Breast epithelium (tissue), 4 donors: ENCODE data around the gene TENM4. TPM values are rescaled to one million over a fixed set of nuclear protein-coding genes. Genes with fewer than 3 reads are reported as not detected.

Experiments used
- DNase-seq, 2 donors: peaks; one replicate each; pipeline ENCODE4 v3.0.0-alpha.2; 2019; ENCODE audit warnings: low spot score in 2 of 2
- H3K27ac ChIP-seq, 2 donors: fragments of 200-600 bp; sonication (generic) in 1 of 2; one replicate each; pipeline ENCODE4 v1.5.1; 2016 to 2019; ENCODE audit warnings: mild to moderate bottlenecking in 1 of 2
- H3K27me3 ChIP-seq, 2 donors: fragments of 200-600 bp; sonication (generic) in 1 of 2; one replicate each; pipeline versions ENCODE4 v1.5.1 to v1.6.0; 2017 to 2019; ENCODE audit warnings: control low read depth in 1 of 2, mild to moderate bottlenecking in 1 of 2
- H3K36me3 ChIP-seq: fragments of 200-600 bp; one replicate; pipeline ENCODE4 v1.5.1; 2019
- H3K4me1 ChIP-seq, 2 donors: fragments of 200-600 bp; sonication (generic); one replicate each; pipeline ENCODE4 v1.5.1; 2016 to 2019; ENCODE audit warnings: control low read depth in 1 of 2
- H3K4me3 ChIP-seq, 3 donors: fragments of 200-600 bp; sonication (generic); 1 replicate in 2 of 3; 2 replicates in 1 of 3; pipeline ENCODE4 v1.5.1; 2016 to 2019; ENCODE audit warnings: mild to moderate bottlenecking in 3 of 3, moderate library complexity in 2 of 3
- H3K9me3 ChIP-seq, 2 donors: fragments of 200-600 bp; sonication (generic) in 1 of 2; one replicate each; pipeline ENCODE4 v1.5.1; 2016 to 2019; ENCODE audit warnings: control low read depth in 1 of 2
- CTCF ChIP-seq, 3 donors: fragments of 450-650 bp; IDR thresholded peaks; one replicate each; pipeline ENCODE4 v1.5.1; 2016 to 2017; ENCODE audit warnings: antibody characterized with exemption in 3 of 3, mild to moderate bottlenecking in 3 of 3, moderate library complexity in 3 of 3
- POLR2A ChIP-seq: fragments of 450-650 bp; IDR thresholded peaks from one replicate; pipeline ENCODE4 v1.6.1; 2016; ENCODE audit warnings: antibody characterized with exemption, mild to moderate bottlenecking, moderate library complexity
- POLR2AphosphoS5 ChIP-seq, 3 donors: sonication (generic); formaldehyde crosslinking; IDR thresholded peaks; one replicate each; pipeline ENCODE4 v1.6.1; 2017; ENCODE audit warnings: antibody characterized with exemption in 3 of 3
- intact Hi-C: fragments of 100-400 bp; cut with DNase I; formaldehyde crosslinking; loops from one replicate; pipeline ENCODE4 v1.15.1; 2023; ENCODE audit warnings: low total_unique reads
- total RNA-seq, 3 donors: library from RNA; depleted of rRNA; stranded (reverse); fragments of >200 nt; gene quantifications; one replicate each; pipeline ENCODE4 v1.1.0, GENCODE V29; 2016

Gene TENM4
- total RNA-seq, 3 donors from 2014 or later, result 0.29 to 7.9 (median 4.8) TPM

- Histone ChIP-seq H3K4me3 (no peak overlapping the region), H3K4me1 (no peaks in the 10 kb centered on the region), H3K9me3 (no peaks in the 10 kb centered on the region), H3K36me3 (no peaks in the 10 kb centered on the region), H3K27me3 (no peaks in the 10 kb centered on the region), H3K27ac (no peak overlapping the region)
- no peak for TF ChIP-seq POLR2A
- TF ChIP-seq CTCF (IDR thresholded peaks at IDR 0.05), result no peak
- no peak for TF ChIP-seq POLR2AphosphoS5 (IDR thresholded peaks at IDR 0.05)
- intact Hi-C loops, result no loop called here
- DNase-seq, result no peak
Observed at GRCh38 chr11:79336797-79337517, 103.9 kb downstream of the TENM4 start.

- no peaks in the 10 kb centered on the region for H3K9me3 ChIP-seq
- intact Hi-C loops, result no loop called here
- no peak for TF ChIP-seq POLR2AphosphoS5 (IDR thresholded peaks at IDR 0.05)
- TF ChIP-seq POLR2A, result no peak
- TF ChIP-seq CTCF (IDR thresholded peaks at IDR 0.05), result no peak
- H3K4me1 ChIP-seq, result no peaks in the 10 kb centered on the region
- no peaks in the 10 kb centered on the region for H3K36me3 ChIP-seq
- H3K4me3 ChIP-seq, result no peak overlapping the region
- DNase-seq, result no peak
- H3K27me3 ChIP-seq, result no peaks in the 10 kb centered on the region
- no peak overlapping the region for H3K27ac ChIP-seq
Observed at GRCh38 chr11:79335681-79336080, 105.1 kb downstream of the TENM4 start.

- no peaks in the 10 kb centered on the region for H3K36me3 ChIP-seq
- TF ChIP-seq POLR2AphosphoS5 (IDR thresholded peaks at IDR 0.05), result no peak
- TF ChIP-seq CTCF (IDR thresholded peaks at IDR 0.05), result no peak
- TF ChIP-seq POLR2A, result no peak
- no peaks in the 10 kb centered on the region for H3K27me3 ChIP-seq
- H3K4me1 ChIP-seq, result no peaks in the 10 kb centered on the region
- H3K27ac ChIP-seq, result no peak overlapping the region
- DNase-seq, result no peak
- intact Hi-C loops, result no loop called here
- no peak overlapping the region for H3K4me3 ChIP-seq
- no peaks in the 10 kb centered on the region for H3K9me3 ChIP-seq
Observed at GRCh38 chr11:79333355-79333754, 107.5 kb downstream of the TENM4 start.

GRCh38 chr11:79332017-79332416, 108.8 kb downstream of the TENM4 start:
- H3K27ac ChIP-seq, result no peak overlapping the region
- no peak overlapping the region for H3K4me3 ChIP-seq
- no peak for DNase-seq
- intact Hi-C loops, result no loop called here
- H3K36me3 ChIP-seq, result no peaks in the 10 kb centered on the region
- H3K9me3 ChIP-seq, result no peaks in the 10 kb centered on the region
- no peaks in the 10 kb centered on the region for H3K27me3 ChIP-seq
- no peaks in the 10 kb centered on the region for H3K4me1 ChIP-seq
- TF ChIP-seq POLR2AphosphoS5 (IDR thresholded peaks at IDR 0.05), result no peak
- no peak for TF ChIP-seq POLR2A
- TF ChIP-seq CTCF (IDR thresholded peaks at IDR 0.05), result no peak

GRCh38 chr11:79331203-79331901, 109.5 kb downstream of the TENM4 start:
- no peaks in the 10 kb centered on the region for H3K9me3 ChIP-seq
- H3K36me3 ChIP-seq, result no peaks in the 10 kb centered on the region
- no peak overlapping the region for H3K27ac ChIP-seq
- H3K4me1 ChIP-seq, result no peaks in the 10 kb centered on the region
- no peak for TF ChIP-seq POLR2AphosphoS5 (IDR thresholded peaks at IDR 0.05)
- no peak for TF ChIP-seq POLR2A
- no peak for TF ChIP-seq CTCF (IDR thresholded peaks at IDR 0.05)
- no peak for DNase-seq
- no peak overlapping the region for H3K4me3 ChIP-seq
- no peaks in the 10 kb centered on the region for H3K27me3 ChIP-seq
- intact Hi-C loops, result no loop called here
